HG02678 (cell line): ENCODE data around the gene PLEKHG4B.
"Not testable (repeated sequence)": the region's sequence is repeated elsewhere in the genome, so short reads cannot be mapped to it uniquely, and the experiment has no call there.

Source experiments
- ATAC-seq: cut with Tn5 transposase; IDR thresholded peaks from one replicate; pipeline ENCODE4 v1.9.1; 2021; ENCODE audit warnings: mild to moderate bottlenecking, moderate library complexity; ENCODE audit not compliant: unreplicated experiment

PLEKHG4B gene

GRCh38 chr5:154826-155225, 62.9 kb downstream of the PLEKHG4B start:
- ATAC-seq, result no peak

- no peak for ATAC-seq
Observed at GRCh38 chr5:155651-156410, 63.9 kb downstream of the PLEKHG4B start.

- no peak for ATAC-seq
Observed at GRCh38 chr5:156411-157072, 64.6 kb downstream of the PLEKHG4B start.

GRCh38 chr5:157126-157715, 65.3 kb downstream of the PLEKHG4B start:
- no peak for ATAC-seq

GRCh38 chr5:157801-158200, 65.8 kb downstream of the PLEKHG4B start:
- ATAC-seq, result no peak

GRCh38 chr5:158807-159447, 67.0 kb downstream of the PLEKHG4B start:
- no peak for ATAC-seq

- no peak for ATAC-seq
Observed at GRCh38 chr5:159448-160172, 67.6 kb downstream of the PLEKHG4B start.

- ATAC-seq, result no peak
Observed at GRCh38 chr5:160173-160510, 68.2 kb downstream of the PLEKHG4B start.

- no peak for ATAC-seq
Observed at GRCh38 chr5:160921-161802, 69.2 kb downstream of the PLEKHG4B start.

- ATAC-seq, result no peak
Observed at GRCh38 chr5:161803-162110, 69.8 kb downstream of the PLEKHG4B start.

- ATAC-seq, result no peak
Observed at GRCh38 chr5:162190-162564, 70.2 kb downstream of the PLEKHG4B start.

GRCh38 chr5:162565-163337, 70.8 kb downstream of the PLEKHG4B start:
- ATAC-seq, result no peak

GRCh38 chr5:163338-163620, 71.3 kb downstream of the PLEKHG4B start:
- no peak for ATAC-seq

GRCh38 chr5:163841-164240, 71.9 kb downstream of the PLEKHG4B start:
- ATAC-seq, result no peak

- ATAC-seq, result no peak
Observed at GRCh38 chr5:164244-164643, 72.3 kb downstream of the PLEKHG4B start.

GRCh38 chr5:164783-165182, 72.8 kb downstream of the PLEKHG4B start:
- ATAC-seq, result not testable (repeated sequence)

GRCh38 chr5:166441-167372, 74.7 kb downstream of the PLEKHG4B start:
- no peak for ATAC-seq

- no peak for ATAC-seq
Observed at GRCh38 chr5:167511-167910, 75.5 kb downstream of the PLEKHG4B start.
